GM18499 (cell line): Measurements from ENCODE around the gene LARP4B.

Experiments used
- ATAC-seq: cut with Tn5 transposase; IDR thresholded peaks from one replicate; pipeline ENCODE4 v1.9.1; 2021; ENCODE audit warnings: moderate number of reproducible peaks; ENCODE audit not compliant: insufficient read depth, unreplicated experiment

Gene LARP4B

GRCh38 chr10:792083-792791 is 139.3 kb downstream of the LARP4B start:
- ATAC-seq, result no peak

GRCh38 chr10:791639-792038 is 139.9 kb downstream of the LARP4B start:
- ATAC-seq, result no peak

GRCh38 chr10:790821-791551 is 140.5 kb downstream of the LARP4B start:
- ATAC-seq, result no peak

- ATAC-seq, result no peak
These were observed 141.4 kb downstream of the LARP4B start for GRCh38 chr10:789831-790701.

- ATAC-seq, result no peak
These were observed 142.4 kb downstream of the LARP4B start for GRCh38 chr10:788796-789748.

- no peak for ATAC-seq
These were observed 143.4 kb downstream of the LARP4B start for GRCh38 chr10:787933-788651.

- ATAC-seq, result no peak
These were observed 144.7 kb downstream of the LARP4B start for GRCh38 chr10:786633-787474.

GRCh38 chr10:785861-786214 is 145.7 kb downstream of the LARP4B start:
- no peak for ATAC-seq

- ATAC-seq, result no peak
These were observed 146.2 kb downstream of the LARP4B start for GRCh38 chr10:785089-785860.

GRCh38 chr10:784403-785088 is 147.0 kb downstream of the LARP4B start:
- ATAC-seq, result no peak

- ATAC-seq, result no peak
These were observed 148.5 kb downstream of the LARP4B start for GRCh38 chr10:782751-783648.

- no peak for ATAC-seq
These were observed 150.7 kb downstream of the LARP4B start for GRCh38 chr10:780536-781524.

- no peak for ATAC-seq
These were observed 152.7 kb downstream of the LARP4B start for GRCh38 chr10:778626-779330.

- no peak for ATAC-seq
These were observed 153.5 kb downstream of the LARP4B start for GRCh38 chr10:777913-778479.
